Adrenal gland (tissue), 5 donors: ENCODE data around the gene SLC1A7.

Experiments used
- POLR2A ChIP-seq, 2 donors: fragments of 450-650 bp; IDR thresholded peaks; one replicate each; pipeline ENCODE4 v1.6.1; 2017; ENCODE audit warnings: antibody characterized with exemption in 2 of 2, mild to moderate bottlenecking in 2 of 2, moderate library complexity in 1 of 2
- TF ChIP-seq, protein P1 (sequence below), 6 experiments: fragments of 450-650 bp in 4 of 6; fragments of 200-600 bp in 2 of 6; sonication (generic) in 1 of 6; IDR thresholded peaks; 1 replicate in 5 of 6; 2 replicates in 1 of 6; pipeline versions ENCODE4 v1.5.1 to v1.8.0; 2016 to 2021; ENCODE audit warnings: antibody characterized with exemption in 6 of 6, mild to moderate bottlenecking in 2 of 6, moderate library complexity in 1 of 6
- donor health status: DM: no; HTN: no; CAD: no.

DNA sequence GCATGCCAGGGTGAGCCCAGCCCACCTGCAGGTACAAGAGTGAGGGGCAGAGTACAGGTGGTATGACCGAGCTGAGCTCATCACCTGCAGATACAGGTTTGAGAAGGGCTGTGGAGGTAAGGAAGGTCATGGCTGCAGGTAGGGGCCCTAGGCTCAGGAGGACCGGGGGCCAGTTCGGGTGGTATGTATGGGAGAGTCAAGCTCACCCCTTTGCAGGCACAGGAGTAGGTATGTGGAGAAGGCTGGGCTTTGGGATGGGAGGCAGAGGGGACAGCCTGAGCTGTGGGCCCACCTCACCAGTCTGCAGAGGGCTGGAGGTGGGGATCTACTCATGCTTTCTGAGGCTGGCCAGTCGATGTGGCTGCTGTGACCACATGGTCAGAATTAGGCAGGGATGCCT is 63.2 kb downstream of the SLC1A7 start:
- TF ChIP-seq, protein P1, sequence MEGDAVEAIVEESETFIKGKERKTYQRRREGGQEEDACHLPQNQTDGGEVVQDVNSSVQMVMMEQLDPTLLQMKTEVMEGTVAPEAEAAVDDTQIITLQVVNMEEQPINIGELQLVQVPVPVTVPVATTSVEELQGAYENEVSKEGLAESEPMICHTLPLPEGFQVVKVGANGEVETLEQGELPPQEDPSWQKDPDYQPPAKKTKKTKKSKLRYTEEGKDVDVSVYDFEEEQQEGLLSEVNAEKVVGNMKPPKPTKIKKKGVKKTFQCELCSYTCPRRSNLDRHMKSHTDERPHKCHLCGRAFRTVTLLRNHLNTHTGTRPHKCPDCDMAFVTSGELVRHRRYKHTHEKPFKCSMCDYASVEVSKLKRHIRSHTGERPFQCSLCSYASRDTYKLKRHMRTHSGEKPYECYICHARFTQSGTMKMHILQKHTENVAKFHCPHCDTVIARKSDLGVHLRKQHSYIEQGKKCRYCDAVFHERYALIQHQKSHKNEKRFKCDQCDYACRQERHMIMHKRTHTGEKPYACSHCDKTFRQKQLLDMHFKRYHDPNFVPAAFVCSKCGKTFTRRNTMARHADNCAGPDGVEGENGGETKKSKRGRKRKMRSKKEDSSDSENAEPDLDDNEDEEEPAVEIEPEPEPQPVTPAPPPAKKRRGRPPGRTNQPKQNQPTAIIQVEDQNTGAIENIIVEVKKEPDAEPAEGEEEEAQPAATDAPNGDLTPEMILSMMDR (IDR thresholded peaks at IDR 0.05): no peak
- TF ChIP-seq POLR2A (IDR thresholded peaks at IDR 0.05): no peak
